K562 (cell line): Measurements from ENCODE around the gene ZER1. TPM values are rescaled to one million over a fixed set of nuclear protein-coding genes. Genes with fewer than 3 reads are reported as not detected.

ENCODE experiments used
- ATF7 ChIP-seq: fragments of 450-650 bp; IDR thresholded peaks from 2 replicates; pipeline ENCODE4 v1.7.1; 2014; ENCODE audit warnings: mild to moderate bottlenecking, moderate library complexity
- BCL6 ChIP-seq: fragments of 250-450 bp; sonication (Bioruptor Pico); IDR thresholded peaks from 2 replicates; pipeline ENCODE4 v1.4.0; 2020
- CCAR2 ChIP-seq: fragments of 200-400 bp; formaldehyde crosslinking; IDR thresholded peaks from 2 replicates; pipeline ENCODE4 v1.6.1; 2017; ENCODE audit warnings: mild to moderate bottlenecking, low read depth, low read length
- CHD4 ChIP-seq: fragments of 200-600 bp; sonication (generic); IDR thresholded peaks from 3 replicates; pipeline ENCODE4 v1.6.1; 2012; ENCODE audit warnings: low read depth, mild to moderate bottlenecking, mixed read lengths, low read length, inconsistent platforms; ENCODE audit not compliant: insufficient read depth, insufficient replicate concordance, poor library complexity, severe bottlenecking
- E2F8 ChIP-seq: fragments of 450-650 bp; IDR thresholded peaks from 2 replicates; pipeline ENCODE4 v1.7.1; 2018; ENCODE audit warnings: mild to moderate bottlenecking, low read depth; ENCODE audit not compliant: partially characterized antibody
- EP300 ChIP-seq: IDR thresholded peaks from 2 replicates; pipeline ENCODE4 v1.6.1; 2012; ENCODE audit warnings: low read length, improper control_type of control experiment
- IFI16 ChIP-seq: fragments of 250-450 bp; sonication (Bioruptor Pico); IDR thresholded peaks from 2 replicates; pipeline ENCODE4 v2.1.2; 2022; ENCODE audit warnings: mild to moderate bottlenecking, inconsistent platforms
- KAT7 ChIP-seq: sonication (generic); formaldehyde crosslinking; IDR thresholded peaks from 2 replicates; pipeline ENCODE4 v1.8.0; 2022; ENCODE audit warnings: missing genetic modification reagents, mild to moderate bottlenecking, borderline replicate concordance
- MAX ChIP-seq: sonication (generic); formaldehyde crosslinking; IDR thresholded peaks from 2 replicates; pipeline ENCODE4 v1.9.0; 2022; ENCODE audit warnings: mild to moderate bottlenecking, missing genetic modification reagents
- MTA3 ChIP-seq: fragments of 450-650 bp; formaldehyde crosslinking; IDR thresholded peaks from 2 replicates; pipeline ENCODE4 v1.6.1; 2017; ENCODE audit warnings: mild to moderate bottlenecking, borderline replicate concordance
- POLR2G ChIP-seq: fragments of 200-400 bp; formaldehyde crosslinking; IDR thresholded peaks from 2 replicates; pipeline ENCODE4 v1.6.1; 2017; ENCODE audit warnings: low read depth, mild to moderate bottlenecking, antibody characterized with exemption, low read length, moderate library complexity
- RBBP5 ChIP-seq: fragments of 200-600 bp; sonication (generic); IDR thresholded peaks from 2 replicates; pipeline ENCODE4 v1.6.1; 2012; ENCODE audit warnings: borderline replicate concordance, mild to moderate bottlenecking, low read length, control low read depth, inconsistent platforms; ENCODE audit not compliant: insufficient read depth, poor library complexity, severe bottlenecking
- RBM22 ChIP-seq: fragments of 200-400 bp; formaldehyde crosslinking; IDR thresholded peaks from 2 replicates; pipeline ENCODE4 v1.6.1; 2018; ENCODE audit warnings: low read length, low read depth; ENCODE audit not compliant: poor library complexity, severe bottlenecking
- RBM34 ChIP-seq: fragments of 200-400 bp; formaldehyde crosslinking; IDR thresholded peaks from 2 replicates; pipeline ENCODE4 v1.6.1; 2018; ENCODE audit warnings: low read length, borderline replicate concordance; ENCODE audit not compliant: insufficient read depth
- RFX7 ChIP-seq: fragments of 250-450 bp; sonication (Bioruptor Pico); IDR thresholded peaks from 2 replicates; pipeline ENCODE4 v1.5.1; 2021; ENCODE audit warnings: mild to moderate bottlenecking
- SIX5 ChIP-seq, 2 experiments: IDR thresholded peaks; 2 replicates each; pipeline ENCODE4 v1.6.1; 2011; ENCODE audit warnings: low read length in 2 of 2, borderline replicate concordance in 1 of 2, low read depth in 1 of 2, mild to moderate bottlenecking in 1 of 2, moderate library complexity in 1 of 2; ENCODE audit not compliant: insufficient read depth in 1 of 2
- ZBED1 ChIP-seq: IDR thresholded peaks from 2 replicates; pipeline ENCODE4 v1.6.1; 2014
- ZBTB33 ChIP-seq: sonication (generic); formaldehyde crosslinking; IDR thresholded peaks from 2 replicates; pipeline ENCODE4 v1.8.1; 2023; ENCODE audit warnings: mild to moderate bottlenecking, missing genetic modification reagents
- ZC3H4 ChIP-seq: sonication (generic); formaldehyde crosslinking; IDR thresholded peaks from 2 replicates; pipeline ENCODE4 v1.9.0; 2021; ENCODE audit warnings: missing genetic modification reagents, borderline replicate concordance
- ZNF217 ChIP-seq: sonication (generic); formaldehyde crosslinking; IDR thresholded peaks from 2 replicates; pipeline ENCODE4 v1.8.0; 2022; ENCODE audit warnings: mild to moderate bottlenecking, missing genetic modification reagents
- ZNF224 ChIP-seq: sonication (generic); formaldehyde crosslinking; IDR thresholded peaks from 2 replicates; pipeline ENCODE4 v1.8.0; 2022; ENCODE audit warnings: mild to moderate bottlenecking, missing genetic modification reagents
- ZNF232 ChIP-seq: sonication (generic); formaldehyde crosslinking; IDR thresholded peaks from 2 replicates; pipeline ENCODE4 v1.8.0; 2022; ENCODE audit warnings: mild to moderate bottlenecking, missing genetic modification reagents
- ZNF316 ChIP-seq: fragments of 450-650 bp; IDR thresholded peaks from 2 replicates; pipeline ENCODE4 v1.6.1; 2016
- ZNF408 ChIP-seq: fragments of 250-450 bp; sonication (Bioruptor Pico); IDR thresholded peaks from 2 replicates; pipeline ENCODE4 v1.4.0; 2020; ENCODE audit warnings: low read depth, mild to moderate bottlenecking, moderate library complexity
- polyA plus RNA-seq, 8 experiments: library from polyadenylated mRNA; depleted of rRNA in 4 of 8; stranded (reverse) in 5 of 8; unstranded in 3 of 8; fragments of >200 nt; fragmentation: Nextera tagmentation in 2 of 8; fragmentation: Illumina TruSeq in 1 of 8; extraction: Ambion mirVana in 2 of 8; extraction: Trizol in 1 of 8; gene quantifications; 2 replicates each; pipeline versions ENCODE4 v1.2.1 to v1.2.3, GENCODE V29; 2011 to 2014; ENCODE audit warnings: inconsistent platforms in 1 of 8, missing spikeins in 1 of 8
- total RNA-seq, 7 experiments: library from RNA; depleted of rRNA in 6 of 7; stranded (reverse); fragments of >200 nt in 6 of 7; fragmentation: Illumina TruSeq in 2 of 7; extraction: Trizol in 2 of 7; gene quantifications; 2 replicates each; pipeline versions ENCODE4 v1.2.1 to v1.2.3, GENCODE V29; 2011 to 2021; ENCODE audit warnings: low replicate concordance in 1 of 7

Gene ZER1
- total and polyA plus RNA-seq, 9 of the 15 experiments (the other 6 are each of a cell fraction or from before 2014, with no cell fraction given): 0.07 to 10.7 (median 6.2) TPM

GRCh38 chr9:128771745-128772519 is at the start of gene ZER1 (continued):
- no peak for TF ChIP-seq ZNF408 (CRISPR knock-in tag)
- TF ChIP-seq RFX7 (CRISPR knock-in tag): no peak
- TF ChIP-seq BCL6 (CRISPR knock-in tag): no peak; the same call in 1 of the 2 replicates
- no peak for TF ChIP-seq ZNF232 (CRISPR knock-in tag)
- TF ChIP-seq ZC3H4: no peak; the same call in 1 of the 2 replicates
- TF ChIP-seq EP300: peak; percentile 51; the same call in 1 of the 2 replicates
- TF ChIP-seq POLR2G: peak; percentile 95
- TF ChIP-seq ZNF316: no peak
- peak; percentile 10 to 37; a peak in 1 of 4 replicates for TF ChIP-seq SIX5 (IDR thresholded peaks at IDR 0.05; ENCODE audit: borderline replicate concordance in 1 of 2, insufficient read depth in 1 of 2, low read depth in 1 of 2, low read length in 2 of 2)
- peak; percentile 96 for TF ChIP-seq KAT7
- peak; percentile 85 for TF ChIP-seq ZBTB33 (CRISPR knock-in tag)
- TF ChIP-seq CCAR2: no peak
- no peak for TF ChIP-seq ZBED1
- no peak for TF ChIP-seq IFI16 (CRISPR knock-in tag)
- TF ChIP-seq E2F8: peak; percentile 51
- no peak for TF ChIP-seq CHD4
- no peak for TF ChIP-seq ZNF217
- TF ChIP-seq RBBP5: peak; percentile 77
- TF ChIP-seq ZNF224 (CRISPR knock-in tag): no peak
- TF ChIP-seq RBM34: no peak
- peak; percentile 54 for TF ChIP-seq MAX
- peak; percentile 97 for TF ChIP-seq RBM22
- peak; percentile 96 for TF ChIP-seq MTA3
- TF ChIP-seq ATF7: peak; percentile 89
